ACHN (cell line): ENCODE results near the gene PNN.
"Not testable (repeated sequence)": the region's sequence is repeated elsewhere in the genome, so short reads cannot be mapped to it uniquely, and the experiment has no call there.

Experiments used
- DNase-seq: peaks from one replicate; pipeline ENCODE4 v3.0.0-alpha.2; 2015
- in situ Hi-C: cut with HindIII; loops from 2 replicates; pipeline ENCODE4 v1.10.0; 2017; ENCODE audit warnings: low sequenced_read_pairs, low pct_ligation_motif_present, low pct_unique_long_range_greater_than_20kb

The PNN gene

GRCh38 chr14:39174560-39175444 is at the start of gene PNN:
Gene PNN, plus strand, starts transcription at chr14:39175254. Its CDS starts 26 bp downstream, at chr14:39175280.
- in situ Hi-C loops, result no loop called here
- DNase-seq, result peak; percentile 99

- DNase-seq, in situ Hi-C loops: not testable (repeated sequence)
These were observed 37.2 kb upstream of the PNN start for GRCh38 chr14:39137835-39138234.

DNA sequence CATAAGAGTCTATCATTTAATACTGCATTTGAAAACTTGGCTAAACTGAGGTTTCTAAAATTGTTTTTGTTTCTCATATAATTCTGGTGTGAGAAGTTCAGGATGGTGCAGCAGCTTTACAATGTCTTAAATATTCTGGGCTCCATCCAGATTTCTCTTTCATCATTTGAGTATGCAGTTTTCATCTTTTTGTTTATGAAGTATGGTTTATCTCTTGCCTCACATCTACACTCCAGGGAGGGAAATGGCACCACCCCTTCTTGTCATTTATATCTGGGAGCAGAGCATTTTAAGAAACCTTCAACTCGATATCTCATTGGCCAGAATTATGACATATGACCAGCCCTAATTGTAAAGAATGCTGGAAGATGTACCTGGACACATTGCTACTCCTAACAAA is 36.6 kb upstream of the PNN start:
- in situ Hi-C loops, result no loop called here
- DNase-seq, result no peak

DNA sequence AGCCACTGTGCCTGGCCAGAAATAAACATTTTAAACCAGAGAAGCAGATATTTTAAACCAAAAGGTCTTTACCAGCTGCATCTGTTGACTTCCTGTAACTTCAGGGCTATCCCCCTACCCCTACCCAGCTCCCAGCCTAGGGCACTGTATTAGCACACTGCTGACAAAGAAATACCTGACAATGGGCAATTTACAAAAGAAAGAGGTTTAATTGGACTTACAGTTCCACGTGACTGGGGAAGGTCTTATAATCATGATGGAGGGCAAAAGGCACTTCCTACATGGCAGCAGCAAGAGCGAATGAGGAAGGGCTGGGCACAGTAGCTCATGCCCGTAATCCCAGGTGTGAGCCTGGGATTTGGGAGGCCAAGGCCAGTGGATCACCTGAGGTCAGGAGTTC is 34.9 kb upstream of the PNN start:
- DNase-seq, result no peak
- in situ Hi-C loops, result no loop called here

DNA sequence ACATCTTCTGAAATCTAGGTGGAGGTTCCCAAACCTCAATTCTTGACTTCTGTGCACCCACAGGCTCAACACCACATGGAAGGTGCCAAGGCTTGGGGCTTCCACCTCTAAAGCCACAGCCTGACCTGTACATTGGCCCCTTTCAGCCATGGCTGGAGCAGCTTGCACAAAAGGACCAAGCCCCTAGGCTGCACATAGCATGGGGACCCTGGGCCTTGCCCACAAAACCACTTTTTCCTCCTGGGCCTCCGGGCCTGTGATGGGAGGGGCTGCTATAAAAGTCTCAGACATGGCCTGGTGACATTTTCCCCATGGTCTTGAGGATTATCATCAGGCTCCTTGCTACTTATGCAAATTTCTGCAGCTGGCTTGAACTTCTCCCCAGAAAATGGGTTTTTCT is 33.4 kb upstream of the PNN start:
- in situ Hi-C loops, DNase-seq: not testable (repeated sequence)

- DNase-seq, in situ Hi-C loops: not testable (repeated sequence)
These were observed 31.8 kb upstream of the PNN start for GRCh38 chr14:39143226-39143625.

- in situ Hi-C loops, result no loop called here
- DNase-seq, result no peak
These were observed 29.6 kb upstream of the PNN start for GRCh38 chr14:39145266-39145966.

GRCh38 chr14:39154594-39155189 is 20.4 kb upstream of the PNN start:
- no peak for DNase-seq
- in situ Hi-C loops, result no loop called here

DNA sequence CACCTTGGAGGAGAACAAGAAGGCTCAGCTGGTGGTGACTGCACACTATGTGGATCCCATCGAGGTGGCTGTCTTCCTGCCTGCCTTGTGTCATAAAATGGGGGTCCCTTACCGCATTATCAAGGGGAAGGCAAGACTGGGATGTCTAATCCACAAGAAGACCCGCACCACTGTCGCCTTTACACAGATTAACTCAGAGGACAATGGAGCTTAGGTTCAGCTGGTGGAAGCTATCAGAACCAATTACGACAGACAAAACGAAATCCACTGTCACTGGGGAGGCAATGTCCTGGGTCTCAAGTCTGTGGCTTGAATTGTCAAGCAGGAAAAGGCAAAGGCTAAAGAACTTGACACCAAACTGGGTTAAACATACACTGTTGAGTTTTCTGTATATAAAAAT is 17.6 kb upstream of the PNN start:
- in situ Hi-C loops, result no loop called here
- DNase-seq, result no peak

DNA sequence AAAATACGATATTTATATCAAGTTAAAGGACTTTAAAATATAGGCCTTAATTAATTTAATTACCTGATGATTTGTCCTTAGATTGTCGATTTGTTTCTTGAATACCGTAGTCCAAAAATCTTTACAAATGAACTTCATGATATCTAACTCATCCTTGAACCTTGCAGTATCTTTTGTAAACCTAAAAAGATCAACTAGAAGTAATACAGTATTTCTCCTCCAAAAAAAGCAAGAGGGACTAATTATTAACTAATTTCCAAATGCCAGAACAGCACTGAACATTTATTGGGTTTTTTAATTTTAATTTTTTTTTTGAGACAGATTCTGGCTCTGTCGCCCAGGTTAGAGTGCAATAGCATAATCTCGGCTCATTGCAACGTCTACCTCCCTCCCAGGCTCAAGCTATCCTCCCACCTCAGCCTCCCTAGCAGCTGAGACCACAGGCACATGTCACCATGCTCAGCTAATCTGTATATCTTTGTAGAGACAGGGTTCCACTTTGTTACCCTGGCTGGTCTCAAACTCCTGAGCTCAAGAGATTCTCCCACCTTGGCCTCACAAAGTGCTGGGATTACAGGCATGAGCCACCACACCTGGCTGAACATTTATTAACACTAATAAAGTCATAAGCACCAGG is 16.7 kb upstream of the PNN start:
- no peak for DNase-seq
- in situ Hi-C loops, result no loop called here

DNA sequence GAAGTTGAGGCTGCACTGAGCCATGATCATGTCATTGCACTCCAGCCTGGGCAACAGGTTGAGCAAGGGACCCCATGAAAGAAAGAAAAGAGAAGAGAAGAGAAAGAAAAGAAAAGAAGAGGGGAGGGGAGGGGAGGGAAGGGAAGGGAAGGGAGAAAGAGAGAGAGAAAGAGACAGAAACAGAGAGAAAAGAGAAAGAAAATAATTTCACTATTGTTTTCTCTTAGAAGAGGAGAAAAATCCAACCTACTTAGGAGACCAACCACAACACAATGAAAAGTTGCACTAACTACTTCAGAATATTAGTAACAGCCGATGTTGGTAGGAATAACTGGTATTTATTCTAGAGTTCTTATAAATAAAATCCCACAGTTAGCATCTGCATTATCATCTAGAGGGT is 14.6 kb upstream of the PNN start:
- in situ Hi-C loops, result no loop called here
- DNase-seq, result no peak

GRCh38 chr14:39167797-39168320 is 7.2 kb upstream of the PNN start:
- DNase-seq, in situ Hi-C loops: not testable (repeated sequence)

- no peak for DNase-seq
- in situ Hi-C loops, result no loop called here
These were observed 6.5 kb upstream of the PNN start for GRCh38 chr14:39168591-39168990.

- peak; percentile 19 for DNase-seq
- in situ Hi-C loops, result no loop called here
These were observed 5.5 kb upstream of the PNN start for GRCh38 chr14:39169541-39169900.

DNA sequence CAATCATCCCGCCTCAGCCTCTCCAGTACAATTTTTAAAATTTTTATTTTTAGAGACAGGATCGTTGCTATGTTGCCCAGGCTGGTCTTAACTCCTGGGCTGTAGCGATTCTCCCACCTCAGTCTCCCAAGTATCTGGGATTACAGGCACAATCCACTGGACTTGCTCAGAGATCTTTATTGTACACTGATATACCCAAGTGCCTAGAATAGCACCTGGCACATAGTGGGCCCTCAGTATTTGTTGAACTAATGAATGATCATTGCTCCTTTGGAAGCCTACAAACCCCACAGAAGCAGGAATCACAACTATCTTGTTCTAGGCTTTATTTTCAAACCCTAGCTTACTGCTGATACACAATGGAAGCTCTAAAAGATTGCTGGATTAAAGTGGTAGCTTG is 1.9 kb upstream of the PNN start:
- DNase-seq, result no peak
- in situ Hi-C loops, result no loop called here

DNA sequence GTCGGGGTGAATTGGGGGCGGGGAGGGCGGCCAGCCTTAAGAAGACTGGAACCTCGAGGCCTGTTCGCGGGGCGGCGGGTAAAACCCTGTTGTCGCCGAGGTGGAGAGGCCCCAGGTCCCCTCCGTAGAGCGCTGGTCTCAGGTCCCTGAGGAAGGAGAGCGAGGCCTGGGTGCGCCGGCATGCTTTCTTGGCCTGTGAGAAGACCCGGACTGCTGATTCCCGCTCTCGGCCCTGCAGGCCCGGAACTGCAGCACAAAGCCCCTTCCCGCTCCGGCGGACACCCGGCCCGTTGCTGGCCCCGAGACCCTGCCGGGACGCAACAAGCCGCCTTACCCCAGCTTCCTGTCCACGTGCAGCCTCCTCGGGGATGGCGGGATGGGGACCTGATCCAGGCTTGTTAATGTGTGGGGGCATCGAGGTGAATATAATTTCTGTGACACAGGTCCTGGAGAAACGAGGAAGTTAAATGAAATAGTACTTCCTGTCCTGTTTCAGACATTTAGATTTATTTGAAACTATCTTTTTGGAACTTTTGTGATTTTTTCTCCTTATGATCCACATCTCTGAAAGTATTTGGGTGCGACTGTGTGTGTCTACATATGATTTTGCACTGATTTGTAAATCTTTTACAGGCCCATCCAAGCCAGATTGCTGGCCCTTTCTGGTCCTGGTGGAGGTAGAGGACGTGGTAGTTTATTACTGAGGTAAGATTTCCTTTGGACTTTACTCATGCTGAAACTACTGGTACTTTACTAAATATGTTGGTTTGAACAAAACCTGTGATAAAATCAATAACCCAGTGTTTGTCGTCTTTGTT is 600 bp downstream of the PNN start:
- in situ Hi-C loops, result no loop called here
- DNase-seq, result peak; percentile 32

DNA sequence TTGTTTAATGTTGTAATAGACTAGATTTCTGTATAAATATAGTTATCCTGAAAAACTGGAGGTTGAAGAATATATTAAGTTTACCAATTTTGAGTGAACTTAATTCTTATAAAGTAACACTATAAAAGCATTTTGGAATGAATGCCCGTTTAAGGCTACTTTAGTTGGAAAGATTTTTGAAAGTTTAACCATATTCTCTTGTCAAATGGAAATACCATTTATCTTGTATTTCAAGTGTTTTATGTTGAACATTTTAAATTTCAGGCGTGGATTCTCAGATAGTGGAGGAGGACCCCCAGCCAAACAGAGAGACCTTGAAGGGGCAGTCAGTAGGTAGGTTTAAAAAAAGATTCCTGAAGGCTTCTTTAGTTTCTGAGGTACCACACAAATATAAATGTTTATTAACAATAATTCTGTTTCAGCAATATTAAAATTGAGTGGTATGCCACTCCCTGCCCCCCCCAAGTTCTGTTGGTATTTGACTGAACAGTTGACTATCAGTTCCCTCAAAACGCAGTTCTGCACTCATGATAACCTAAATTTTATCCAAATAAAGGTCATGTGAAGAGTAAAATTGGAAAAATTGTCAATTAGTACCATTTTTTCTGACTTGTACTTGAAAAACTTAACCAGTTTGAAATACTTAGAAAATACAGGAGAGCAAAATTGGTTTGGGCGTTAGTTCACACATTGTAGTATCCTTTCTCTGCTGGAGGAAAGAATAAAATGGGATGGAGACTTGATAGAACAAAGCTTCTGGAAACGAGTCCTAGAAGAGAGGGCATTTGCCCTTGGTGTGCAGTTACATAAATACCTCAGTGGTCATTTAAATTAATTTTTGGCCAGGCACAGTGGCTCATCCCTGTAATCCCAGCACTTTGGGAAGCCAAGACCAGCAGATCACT is 1.5 kb downstream of the PNN start:
- DNase-seq, result no peak
- in situ Hi-C loops, result no loop called here
